Measurements from ENCODE around the gene ASTL. TPM values are rescaled to one million over a fixed set of nuclear protein-coding genes. Genes with fewer than 3 reads are reported as not detected.

Gene ASTL
- total and polyA plus RNA-seq, 2 experiments from 2014 or later: not detected

DNA sequence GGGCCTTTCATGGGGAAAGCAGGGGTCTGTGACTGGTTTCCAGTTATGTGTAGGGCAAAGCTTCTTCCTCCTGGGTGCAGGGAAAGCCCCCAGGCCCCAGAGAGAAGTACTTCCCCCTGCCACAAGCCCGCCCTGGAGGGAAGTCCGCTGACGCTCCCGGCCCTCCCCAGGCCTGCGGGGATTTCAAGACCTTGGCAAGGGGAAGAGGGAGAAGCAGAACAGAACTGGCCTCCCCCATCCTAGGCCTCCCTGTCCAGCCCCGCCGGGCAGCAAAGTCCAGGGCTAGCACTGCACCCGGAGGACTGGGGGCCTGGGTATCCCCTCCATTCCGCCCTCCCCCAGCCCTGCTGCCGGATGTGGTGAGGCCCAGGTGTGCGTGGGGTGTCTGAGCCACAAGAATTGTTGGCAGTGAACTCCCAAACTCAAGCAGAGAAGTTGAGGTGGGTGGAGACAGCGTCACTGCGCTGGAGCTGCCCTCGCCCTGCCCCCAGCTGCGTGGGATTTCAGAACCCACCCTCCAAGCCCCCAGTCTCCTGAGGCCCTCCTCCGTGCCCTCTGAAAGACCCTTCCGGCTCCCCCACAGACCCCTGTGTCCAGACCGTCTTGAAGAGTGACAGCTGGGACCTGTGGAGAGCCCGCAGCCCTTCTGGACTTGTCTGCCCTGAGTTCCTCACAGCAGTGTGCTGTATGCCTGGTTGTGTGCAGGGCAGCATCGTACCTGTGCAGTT is 8.0 kb upstream of the ASTL start:
- no peaks in the 10 kb centered on the region for H4K20me1 ChIP-seq (ENCODE audit: insufficient read depth, poor library complexity, severe bottlenecking)
- no peaks in the 10 kb centered on the region for H3K36me3 ChIP-seq (replicated peaks; ENCODE audit: insufficient read depth, low read depth)
- no peaks in the 10 kb centered on the region for H3K9me2 ChIP-seq (replicated peaks; ENCODE audit: insufficient read depth)
- no peak overlapping the region for H3K4me3 ChIP-seq
- WGBS (ENCODE audit: low lambda C conversion rate, missing lambda C conversion rate): 62% methylated on average over 20 of the region's 20 CpGs
- peak overlapping the region; percentile 96 for H3K4me2 ChIP-seq
- peaks cover 19% of the 10 kb centered on the region for H3K4me1 ChIP-seq (ENCODE audit: insufficient read depth)
- no peak for DNase-seq (ENCODE audit: low spot score)
- TF ChIP-seq EZH2 (IDR thresholded peaks at IDR 0.05; ENCODE audit: borderline replicate concordance): no peak
- TF ChIP-seq, protein P1, sequence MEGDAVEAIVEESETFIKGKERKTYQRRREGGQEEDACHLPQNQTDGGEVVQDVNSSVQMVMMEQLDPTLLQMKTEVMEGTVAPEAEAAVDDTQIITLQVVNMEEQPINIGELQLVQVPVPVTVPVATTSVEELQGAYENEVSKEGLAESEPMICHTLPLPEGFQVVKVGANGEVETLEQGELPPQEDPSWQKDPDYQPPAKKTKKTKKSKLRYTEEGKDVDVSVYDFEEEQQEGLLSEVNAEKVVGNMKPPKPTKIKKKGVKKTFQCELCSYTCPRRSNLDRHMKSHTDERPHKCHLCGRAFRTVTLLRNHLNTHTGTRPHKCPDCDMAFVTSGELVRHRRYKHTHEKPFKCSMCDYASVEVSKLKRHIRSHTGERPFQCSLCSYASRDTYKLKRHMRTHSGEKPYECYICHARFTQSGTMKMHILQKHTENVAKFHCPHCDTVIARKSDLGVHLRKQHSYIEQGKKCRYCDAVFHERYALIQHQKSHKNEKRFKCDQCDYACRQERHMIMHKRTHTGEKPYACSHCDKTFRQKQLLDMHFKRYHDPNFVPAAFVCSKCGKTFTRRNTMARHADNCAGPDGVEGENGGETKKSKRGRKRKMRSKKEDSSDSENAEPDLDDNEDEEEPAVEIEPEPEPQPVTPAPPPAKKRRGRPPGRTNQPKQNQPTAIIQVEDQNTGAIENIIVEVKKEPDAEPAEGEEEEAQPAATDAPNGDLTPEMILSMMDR (IDR thresholded peaks at IDR 0.05; ENCODE audit: poor library complexity): no peak
- TF ChIP-seq EZH2phosphoT487 (IDR thresholded peaks at IDR 0.05; ENCODE audit: low read depth, severe bottlenecking, unreplicated experiment): no peak
- H2AFZ ChIP-seq: no peak overlapping the region
- peak overlapping the region; percentile 34 for H3K27ac ChIP-seq
- H3K79me2 ChIP-seq: no peaks in the 10 kb centered on the region
- H3K27me3 ChIP-seq: no peaks in the 10 kb centered on the region
- H3K9me3 ChIP-seq (ENCODE audit: low read depth): no peaks in the 10 kb centered on the region

DNA sequence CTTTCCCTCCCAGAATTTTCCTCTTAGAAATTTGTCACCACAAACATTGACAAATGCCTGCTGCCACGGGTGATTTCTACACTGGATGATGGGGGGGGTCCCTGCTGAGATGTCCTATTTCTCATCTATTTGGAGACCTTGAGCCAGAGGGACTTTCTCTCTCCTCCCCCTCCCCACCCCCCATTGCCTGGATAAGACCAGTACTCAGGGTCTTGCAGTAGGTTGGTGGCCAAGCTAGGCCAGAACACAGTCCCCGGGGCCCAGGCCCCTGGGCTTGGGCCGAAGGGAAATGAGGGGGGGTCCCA is 7.5 kb upstream of the ASTL start:
- H3K27ac ChIP-seq: peak overlapping the region; percentile 34

DNA sequence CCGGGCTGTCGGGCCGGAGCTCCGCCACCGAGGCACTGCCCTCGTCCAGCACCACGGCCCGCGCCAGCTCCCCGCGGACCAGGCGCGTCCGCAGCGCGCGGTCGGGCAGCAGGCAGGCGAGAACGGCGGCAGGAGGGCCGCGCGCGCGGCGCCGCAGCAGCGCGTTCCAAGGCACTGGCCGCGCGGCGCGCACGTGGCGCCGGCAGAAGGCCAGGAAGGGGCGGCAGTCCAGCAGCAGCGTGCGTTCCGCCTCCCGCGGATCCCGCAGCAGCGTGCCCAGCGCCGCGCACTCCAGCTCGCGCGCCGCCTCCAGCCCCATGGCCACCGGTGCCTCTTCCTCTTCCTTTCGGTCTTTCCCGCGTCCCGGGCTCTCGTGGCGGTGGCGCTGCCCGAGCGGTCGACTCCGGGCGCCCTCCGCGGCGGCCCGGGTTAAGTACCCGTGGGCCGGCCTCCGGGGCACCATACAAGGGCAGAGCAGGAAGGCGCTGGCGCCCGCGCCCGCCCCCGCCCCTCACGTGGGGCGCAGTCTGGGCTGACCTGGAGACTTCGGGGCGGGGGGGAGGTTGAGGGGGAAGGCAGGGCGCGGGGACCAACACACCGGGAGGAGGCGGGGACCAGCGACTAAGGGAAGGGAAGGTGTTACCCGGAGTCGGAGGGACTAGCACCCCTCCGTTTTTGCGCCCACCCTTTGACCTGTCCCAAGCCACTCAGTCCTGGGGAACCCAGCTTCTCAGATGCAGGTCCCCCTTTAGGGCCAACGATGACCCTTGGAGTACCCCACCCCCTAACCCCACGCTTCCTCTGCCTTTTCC is 6.9 kb upstream of the ASTL start, which contains the start of gene DUSP2:
Gene DUSP2 (minus strand): TSS at position 405 of the 812 bp plus-strand sequence. CDS start 86 bp downstream, at position 319.
- peaks cover 19% of the 10 kb centered on the region for H3K4me1 ChIP-seq (ENCODE audit: insufficient read depth)
- peak within 1 kb of the TSS; percentile 96 for H3K4me2 ChIP-seq
- no peaks in the 10 kb centered on the region for H3K36me3 ChIP-seq (replicated peaks; ENCODE audit: insufficient read depth, low read depth)
- TF ChIP-seq, protein P1 (IDR thresholded peaks at IDR 0.05; ENCODE audit: poor library complexity): no peak
- TF ChIP-seq EZH2phosphoT487 (IDR thresholded peaks at IDR 0.05; ENCODE audit: low read depth, severe bottlenecking, unreplicated experiment) (no peak), EZH2 (IDR thresholded peaks at IDR 0.05; ENCODE audit: borderline replicate concordance) (no peak)
- no peaks in the 10 kb centered on the region for H4K20me1 ChIP-seq (ENCODE audit: insufficient read depth, poor library complexity, severe bottlenecking)
- no peaks in the 10 kb centered on the region for H3K9me3 ChIP-seq (ENCODE audit: low read depth)
- peak within 1 kb of the TSS; percentile 60 for H3K4me3 ChIP-seq
- DNase-seq (ENCODE audit: low spot score): peak; percentile 77
- peak within 1 kb of the TSS; percentile 94 for H2AFZ ChIP-seq
- H3K9me2 ChIP-seq (replicated peaks; ENCODE audit: insufficient read depth): no peaks in the 10 kb centered on the region
- peak within 1 kb of the TSS; percentile 34 for H3K27ac ChIP-seq
- H3K27me3 ChIP-seq: no peaks in the 10 kb centered on the region
- H3K79me2 ChIP-seq: no peaks in the 10 kb centered on the region
- WGBS (ENCODE audit: low lambda C conversion rate, missing lambda C conversion rate): 3% methylated on average over 57 of the region's 94 CpGs

More for the DNA sequence above, 7.5 kb upstream of the ASTL start:
- H3K79me2 ChIP-seq: no peaks in the 10 kb centered on the region
- no peaks in the 10 kb centered on the region for H3K27me3 ChIP-seq
- H3K9me3 ChIP-seq (ENCODE audit: low read depth): no peaks in the 10 kb centered on the region
- TF ChIP-seq EZH2phosphoT487 (IDR thresholded peaks at IDR 0.05; ENCODE audit: low read depth, severe bottlenecking, unreplicated experiment): no peak
- TF ChIP-seq, protein P1 (IDR thresholded peaks at IDR 0.05; ENCODE audit: poor library complexity): no peak
- TF ChIP-seq EZH2 (IDR thresholded peaks at IDR 0.05; ENCODE audit: borderline replicate concordance): no peak
- H3K4me2 ChIP-seq: peak overlapping the region; percentile 96
- WGBS (ENCODE audit: low lambda C conversion rate, missing lambda C conversion rate): 47% methylated on average over 3 of the region's 3 CpGs
- no peaks in the 10 kb centered on the region for H3K36me3 ChIP-seq (replicated peaks; ENCODE audit: insufficient read depth, low read depth)
- H3K4me1 ChIP-seq (ENCODE audit: insufficient read depth): peaks cover 19% of the 10 kb centered on the region
- H4K20me1 ChIP-seq (ENCODE audit: insufficient read depth, poor library complexity, severe bottlenecking): no peaks in the 10 kb centered on the region
- no peak for DNase-seq (ENCODE audit: low spot score)
- no peaks in the 10 kb centered on the region for H3K9me2 ChIP-seq (replicated peaks; ENCODE audit: insufficient read depth)
- H3K4me3 ChIP-seq: no peak overlapping the region
- no peak overlapping the region for H2AFZ ChIP-seq
